ENCODE data around the gene SPP2. TPM values are rescaled to one million over a fixed set of nuclear protein-coding genes. Genes with fewer than 3 reads are reported as not detected.

The SPP2 gene
- total and polyA plus RNA-seq, 4 donors = not detected

GRCh38 chr2:234051374-234052070, 1.0 kb downstream of the SPP2 start:
- peaks cover 3% of the 10 kb centered on the region for H3K9me3 ChIP-seq (ENCODE audit: control insufficient read depth, low read length)
- H3K36me3 ChIP-seq (ENCODE audit: control insufficient read depth in 1 of 2, insufficient read depth in 2 of 2, low read length in 1 of 2) = no peaks in the 10 kb centered on the region
- intact Hi-C loops (cut with DNase I) = no loop called here
- ATAC-seq (ENCODE audit: low FRiP score) = no peak
- H3K4me1 ChIP-seq (ENCODE audit: control insufficient read depth in 1 of 2, insufficient read depth in 2 of 2, low read length in 2 of 2) = peaks cover 0 to 2% of the 10 kb centered on the region in 2 donors
- DNase-seq = no peak
- 81 to 84% methylated on average over 4 of the region's 4 CpGs for WGBS, 2 donors
- H3K27me3 ChIP-seq (ENCODE audit: control insufficient read depth in 1 of 2, insufficient read depth in 2 of 2, low read length in 1 of 2) = peaks cover 0 to 2% of the 10 kb centered on the region in 2 donors
- no peak overlapping the region for H3K27ac ChIP-seq (ENCODE audit: low read depth in 1 of 2, low read length in 2 of 2)
- H3K4me3 ChIP-seq (ENCODE audit: low read length in 2 of 2) = no peak overlapping the region

- WGBS, 2 donors = 81 to 85% methylated on average over 4 of the region's 4 CpGs
- Histone ChIP-seq H3K9me3 (ENCODE audit: control insufficient read depth, low read length) (peaks cover 2% of the 10 kb centered on the region), H3K4me1 (ENCODE audit: control insufficient read depth in 1 of 2, insufficient read depth in 2 of 2, low read length in 2 of 2) (no peaks in the 10 kb centered on the region), H3K27ac (ENCODE audit: low read depth in 1 of 2, low read length in 2 of 2) (no peak overlapping the region), H3K36me3 (ENCODE audit: control insufficient read depth in 1 of 2, insufficient read depth in 2 of 2, low read length in 1 of 2) (no peaks in the 10 kb centered on the region), H3K27me3 (ENCODE audit: control insufficient read depth in 1 of 2, insufficient read depth in 2 of 2, low read length in 1 of 2) (peaks cover 0 to 1% of the 10 kb centered on the region in 2 donors), H3K4me3 (ENCODE audit: low read length in 2 of 2) (no peak overlapping the region)
- DNase-seq (no peak), ATAC-seq (ENCODE audit: low FRiP score) (no peak)
- intact Hi-C loops (cut with DNase I) = no loop called here
Measured at GRCh38 chr2:234058881-234059280, 8.4 kb downstream of the SPP2 start.

- no peak for ATAC-seq (ENCODE audit: low FRiP score)
Measured at GRCh38 chr2:234060236-234060635, 9.7 kb downstream of the SPP2 start.

GRCh38 chr2:234061624-234062257, 11.2 kb downstream of the SPP2 start:
- Histone ChIP-seq H3K9me3 (ENCODE audit: control insufficient read depth, low read length) (no peaks in the 10 kb centered on the region), H3K4me1 (ENCODE audit: control insufficient read depth in 1 of 2, insufficient read depth in 2 of 2, low read length in 2 of 2) (no peaks in the 10 kb centered on the region)

More at GRCh38 chr2:234060236-234060635, 9.7 kb downstream of the SPP2 start:
- Histone ChIP-seq H3K4me3 (ENCODE audit: low read length in 2 of 2) (no peak overlapping the region), H3K4me1 (ENCODE audit: control insufficient read depth in 1 of 2, insufficient read depth in 2 of 2, low read length in 2 of 2) (no peaks in the 10 kb centered on the region), H3K27ac (ENCODE audit: low read depth in 1 of 2, low read length in 2 of 2) (no peak overlapping the region), H3K9me3 (ENCODE audit: control insufficient read depth, low read length) (no peaks in the 10 kb centered on the region), H3K36me3 (ENCODE audit: control insufficient read depth in 1 of 2, insufficient read depth in 2 of 2, low read length in 1 of 2) (no peaks in the 10 kb centered on the region), H3K27me3 (ENCODE audit: control insufficient read depth in 1 of 2, insufficient read depth in 2 of 2, low read length in 1 of 2) (peaks cover 0 to 1% of the 10 kb centered on the region in 2 donors)
- intact Hi-C loops (cut with DNase I) = no loop called here
- 72 to 78% methylated on average over 8 of the region's 8 CpGs for WGBS, 2 donors
- no peak for DNase-seq

GRCh38 chr2:234066587-234066986, 16.1 kb downstream of the SPP2 start:
- no peak overlapping the region for H3K27ac ChIP-seq (ENCODE audit: low read depth in 1 of 2, low read length in 2 of 2)
- peaks cover 6% of the 10 kb centered on the region for H3K9me3 ChIP-seq (ENCODE audit: control insufficient read depth, low read length)
- DNase-seq (no peak), ATAC-seq (ENCODE audit: low FRiP score) (no peak)
- H3K4me1 ChIP-seq (ENCODE audit: control insufficient read depth in 1 of 2, insufficient read depth in 2 of 2, low read length in 2 of 2) = no peaks in the 10 kb centered on the region
- H3K36me3 ChIP-seq (ENCODE audit: control insufficient read depth in 1 of 2, insufficient read depth in 2 of 2, low read length in 1 of 2) = no peaks in the 10 kb centered on the region
- intact Hi-C loops (cut with DNase I) = no loop called here
- no peak overlapping the region for H3K4me3 ChIP-seq (ENCODE audit: low read length in 2 of 2)
- peaks cover 0 to 1% of the 10 kb centered on the region in 2 donors for H3K27me3 ChIP-seq (ENCODE audit: control insufficient read depth in 1 of 2, insufficient read depth in 2 of 2, low read length in 1 of 2)
- WGBS, 2 donors = 72 to 79% methylated on average over 2 of the region's 2 CpGs

More at GRCh38 chr2:234061624-234062257, 11.2 kb downstream of the SPP2 start:
- peaks cover 0 to 1% of the 10 kb centered on the region in 2 donors for H3K27me3 ChIP-seq (ENCODE audit: control insufficient read depth in 1 of 2, insufficient read depth in 2 of 2, low read length in 1 of 2)
- intact Hi-C loops (cut with DNase I) = no loop called here
- H3K4me3 ChIP-seq (ENCODE audit: low read length in 2 of 2) = no peak overlapping the region
- H3K27ac ChIP-seq (ENCODE audit: low read depth in 1 of 2, low read length in 2 of 2) = no peak overlapping the region
- DNase-seq = no peak
- H3K36me3 ChIP-seq (ENCODE audit: control insufficient read depth in 1 of 2, insufficient read depth in 2 of 2, low read length in 1 of 2) = no peaks in the 10 kb centered on the region
- 58 to 74% methylated on average over 6 of the region's 6 CpGs for WGBS, 2 donors
- ATAC-seq (ENCODE audit: low FRiP score) = no peak

GRCh38 chr2:234071664-234072063, 21.2 kb downstream of the SPP2 start:
- Histone ChIP-seq H3K4me3 (ENCODE audit: low read length in 2 of 2) (no peak overlapping the region), H3K27ac (ENCODE audit: low read depth in 1 of 2, low read length in 2 of 2) (no peak overlapping the region)
- no peak for DNase-seq

GRCh38 chr2:234072454-234072853, 22.0 kb downstream of the SPP2 start:
- H3K36me3 ChIP-seq (ENCODE audit: control insufficient read depth in 1 of 2, insufficient read depth in 2 of 2, low read length in 1 of 2) = no peaks in the 10 kb centered on the region
- no peak for ATAC-seq (ENCODE audit: low FRiP score)
- intact Hi-C loops (cut with DNase I) = no loop called here
- H3K27me3 ChIP-seq (ENCODE audit: control insufficient read depth in 1 of 2, insufficient read depth in 2 of 2, low read length in 1 of 2) = no peaks in the 10 kb centered on the region
- DNase-seq = no peak
- H3K27ac ChIP-seq (ENCODE audit: low read depth in 1 of 2, low read length in 2 of 2) = no peak overlapping the region
- H3K4me3 ChIP-seq (ENCODE audit: low read length in 2 of 2) = no peak overlapping the region
- no peaks in the 10 kb centered on the region for H3K4me1 ChIP-seq (ENCODE audit: control insufficient read depth in 1 of 2, insufficient read depth in 2 of 2, low read length in 2 of 2)
- 90 to 95% methylated on average over 4 of the region's 4 CpGs for WGBS, 2 donors
- H3K9me3 ChIP-seq (ENCODE audit: control insufficient read depth, low read length) = peaks cover 7% of the 10 kb centered on the region

More at GRCh38 chr2:234071664-234072063, 21.2 kb downstream of the SPP2 start:
- no peak for ATAC-seq (ENCODE audit: low FRiP score)
- intact Hi-C loops (cut with DNase I) = no loop called here
- Histone ChIP-seq H3K27me3 (ENCODE audit: control insufficient read depth in 1 of 2, insufficient read depth in 2 of 2, low read length in 1 of 2) (no peaks in the 10 kb centered on the region), H3K9me3 (ENCODE audit: control insufficient read depth, low read length) (peaks cover 7% of the 10 kb centered on the region), H3K4me1 (ENCODE audit: control insufficient read depth in 1 of 2, insufficient read depth in 2 of 2, low read length in 2 of 2) (no peaks in the 10 kb centered on the region), H3K36me3 (ENCODE audit: control insufficient read depth in 1 of 2, insufficient read depth in 2 of 2, low read length in 1 of 2) (no peaks in the 10 kb centered on the region)
- WGBS, 2 donors = 84 to 86% methylated on average over 3 of the region's 3 CpGs

GRCh38 chr2:234074751-234075517, 24.4 kb downstream of the SPP2 start:
- Histone ChIP-seq H3K27me3 (ENCODE audit: control insufficient read depth in 1 of 2, insufficient read depth in 2 of 2, low read length in 1 of 2) (no peaks in the 10 kb centered on the region), H3K27ac (ENCODE audit: low read depth in 1 of 2, low read length in 2 of 2) (no peak overlapping the region), H3K4me1 (ENCODE audit: control insufficient read depth in 1 of 2, insufficient read depth in 2 of 2, low read length in 2 of 2) (no peaks in the 10 kb centered on the region), H3K9me3 (ENCODE audit: control insufficient read depth, low read length) (peaks cover 2% of the 10 kb centered on the region), H3K36me3 (ENCODE audit: control insufficient read depth in 1 of 2, insufficient read depth in 2 of 2, low read length in 1 of 2) (no peaks in the 10 kb centered on the region), H3K4me3 (ENCODE audit: low read length in 2 of 2) (no peak overlapping the region)
- WGBS, 2 donors = 53 to 55% methylated on average over 13 of the region's 13 CpGs
- peak; percentile 19 for ATAC-seq (ENCODE audit: low FRiP score)
- no peak for DNase-seq
- intact Hi-C loops (cut with DNase I) = no loop called here
